ENCODE measurements around the gene FGF12.

FGF12 gene

DNA sequence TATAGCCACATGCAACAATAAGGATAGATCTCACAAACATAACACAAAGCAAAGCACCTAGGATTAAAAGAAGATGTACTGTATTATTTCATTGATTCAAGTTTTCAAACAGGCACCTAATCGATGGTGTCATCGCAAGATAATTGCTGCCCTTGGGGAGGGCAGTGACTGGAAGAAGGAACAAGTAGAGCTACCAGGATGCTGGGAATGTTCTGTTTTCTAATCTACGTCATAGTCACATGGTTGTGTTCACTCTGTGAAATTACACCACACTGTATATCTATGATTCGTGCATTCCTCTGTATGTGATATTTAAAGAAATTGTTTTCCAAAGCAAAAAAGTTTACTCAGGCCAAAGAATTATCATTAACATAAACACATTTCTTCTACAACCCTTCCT lies 236.6 kb downstream of the FGF12 start:
- no peak for TF ChIP-seq CTCF (IDR thresholded peaks at IDR 0.05; ENCODE audit: poor library complexity, severe bottlenecking)
- H3K36me3 ChIP-seq (ENCODE audit: low read depth) = no peaks in the 10 kb centered on the region
- H3K4me1 ChIP-seq (ENCODE audit: insufficient read depth, poor library complexity, severe bottlenecking) = no peaks in the 10 kb centered on the region
- H3K9me3 ChIP-seq (ENCODE audit: severe bottlenecking) = no peaks in the 10 kb centered on the region
- DNase-seq (ENCODE audit: low spot score) (no peak), ATAC-seq (ENCODE audit: low read depth) (no peak)
- H3K27me3 ChIP-seq (ENCODE audit: insufficient read depth, poor library complexity, severe bottlenecking) = peaks cover 6% of the 10 kb centered on the region
- no peak overlapping the region for H3K27ac ChIP-seq (ENCODE audit: poor library complexity, severe bottlenecking)
- no peak overlapping the region for H3K4me3 ChIP-seq (ENCODE audit: severe bottlenecking)

GRCh38 chr3:192489579-192489978 lies 237.8 kb downstream of the FGF12 start:
- Histone ChIP-seq H3K9me3 (ENCODE audit: severe bottlenecking) (no peaks in the 10 kb centered on the region), H3K4me1 (ENCODE audit: insufficient read depth, poor library complexity, severe bottlenecking) (no peaks in the 10 kb centered on the region), H3K27ac (ENCODE audit: poor library complexity, severe bottlenecking) (no peak overlapping the region), H3K4me3 (ENCODE audit: severe bottlenecking) (no peak overlapping the region), H3K27me3 (ENCODE audit: insufficient read depth, poor library complexity, severe bottlenecking) (peaks cover 6% of the 10 kb centered on the region), H3K36me3 (ENCODE audit: low read depth) (no peaks in the 10 kb centered on the region)
- DNase-seq (ENCODE audit: low spot score) (no peak), ATAC-seq (ENCODE audit: low read depth) (no peak)
- TF ChIP-seq CTCF (IDR thresholded peaks at IDR 0.05; ENCODE audit: poor library complexity, severe bottlenecking) = no peak

- TF ChIP-seq CTCF (IDR thresholded peaks at IDR 0.05; ENCODE audit: poor library complexity, severe bottlenecking) = no peak
- no peak for ATAC-seq (ENCODE audit: low read depth)
- Histone ChIP-seq H3K4me1 (ENCODE audit: insufficient read depth, poor library complexity, severe bottlenecking) (peaks cover 8% of the 10 kb centered on the region), H3K4me3 (ENCODE audit: severe bottlenecking) (no peak overlapping the region), H3K27ac (ENCODE audit: poor library complexity, severe bottlenecking) (no peak overlapping the region), H3K36me3 (ENCODE audit: low read depth) (no peaks in the 10 kb centered on the region), H3K27me3 (ENCODE audit: insufficient read depth, poor library complexity, severe bottlenecking) (peaks cover 6% of the 10 kb centered on the region), H3K9me3 (ENCODE audit: severe bottlenecking) (no peaks in the 10 kb centered on the region)
- no peak for DNase-seq (ENCODE audit: low spot score)
Measured at GRCh38 chr3:192487033-192487432, 240.3 kb downstream of the FGF12 start.

- no peak for DNase-seq (ENCODE audit: low spot score)
- H3K9me3 ChIP-seq (ENCODE audit: severe bottlenecking) = no peaks in the 10 kb centered on the region
- H3K36me3 ChIP-seq (ENCODE audit: low read depth) = no peaks in the 10 kb centered on the region
- no peaks in the 10 kb centered on the region for H3K27me3 ChIP-seq (ENCODE audit: insufficient read depth, poor library complexity, severe bottlenecking)
- H3K27ac ChIP-seq (ENCODE audit: poor library complexity, severe bottlenecking) = peak overlapping the region; percentile 41
- H3K4me3 ChIP-seq (ENCODE audit: severe bottlenecking) = no peak overlapping the region
- ATAC-seq (ENCODE audit: low read depth) = peak; percentile 68
- no peak for TF ChIP-seq CTCF (IDR thresholded peaks at IDR 0.05; ENCODE audit: poor library complexity, severe bottlenecking)
- peaks cover 15% of the 10 kb centered on the region for H3K4me1 ChIP-seq (ENCODE audit: insufficient read depth, poor library complexity, severe bottlenecking)
Measured at GRCh38 chr3:192482809-192483208, 244.5 kb downstream of the FGF12 start.

- TF ChIP-seq CTCF (IDR thresholded peaks at IDR 0.05; ENCODE audit: poor library complexity, severe bottlenecking) = no peak
- H3K9me3 ChIP-seq (ENCODE audit: severe bottlenecking) = no peaks in the 10 kb centered on the region
Measured at GRCh38 chr3:192482391-192482790, 244.9 kb downstream of the FGF12 start.

More at GRCh38 chr3:192482391-192482790, 244.9 kb downstream of the FGF12 start:
- no peak for DNase-seq (ENCODE audit: low spot score)
- H3K36me3 ChIP-seq (ENCODE audit: low read depth) = no peaks in the 10 kb centered on the region
- peaks cover 15% of the 10 kb centered on the region for H3K4me1 ChIP-seq (ENCODE audit: insufficient read depth, poor library complexity, severe bottlenecking)
- peak overlapping the region; percentile 41 for H3K27ac ChIP-seq (ENCODE audit: poor library complexity, severe bottlenecking)
- no peak overlapping the region for H3K4me3 ChIP-seq (ENCODE audit: severe bottlenecking)
- no peak for ATAC-seq (ENCODE audit: low read depth)
- H3K27me3 ChIP-seq (ENCODE audit: insufficient read depth, poor library complexity, severe bottlenecking) = no peaks in the 10 kb centered on the region
